ENCODE measurements around the gene MSX1.
A peak's percentile ranks its signal among the peaks of the same experiment; 100 is the strongest.

MSX1 gene

GRCh38 chr4:4842476-4843441 is 16.7 kb upstream of the MSX1 start:
- DNase-seq: no peak

GRCh38 chr4:4843635-4844291 is 15.7 kb upstream of the MSX1 start:
- no peak for DNase-seq

DNA sequence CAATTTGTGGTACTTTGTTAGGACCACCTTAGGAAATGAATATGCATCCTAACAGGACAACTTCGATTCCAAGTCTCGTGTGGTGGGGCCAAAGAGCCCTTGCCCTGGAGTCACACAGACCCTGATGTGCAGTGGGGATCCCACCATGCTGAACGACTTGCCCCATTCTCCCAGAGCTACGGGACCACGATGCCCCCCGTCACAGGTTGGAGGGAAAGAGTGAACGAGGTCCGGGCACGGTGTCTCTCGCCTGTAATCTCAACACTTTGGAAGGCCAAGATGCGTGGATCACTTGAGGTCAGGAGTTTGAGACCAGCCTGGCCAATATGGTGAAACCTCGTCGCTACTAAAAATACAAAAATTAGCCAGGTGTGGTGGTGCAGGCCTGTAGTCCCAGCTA is 14.4 kb upstream of the MSX1 start:
- DNase-seq: no peak

- DNase-seq: no peak
These were observed 12.5 kb upstream of the MSX1 start for GRCh38 chr4:4847011-4847410.

DNA sequence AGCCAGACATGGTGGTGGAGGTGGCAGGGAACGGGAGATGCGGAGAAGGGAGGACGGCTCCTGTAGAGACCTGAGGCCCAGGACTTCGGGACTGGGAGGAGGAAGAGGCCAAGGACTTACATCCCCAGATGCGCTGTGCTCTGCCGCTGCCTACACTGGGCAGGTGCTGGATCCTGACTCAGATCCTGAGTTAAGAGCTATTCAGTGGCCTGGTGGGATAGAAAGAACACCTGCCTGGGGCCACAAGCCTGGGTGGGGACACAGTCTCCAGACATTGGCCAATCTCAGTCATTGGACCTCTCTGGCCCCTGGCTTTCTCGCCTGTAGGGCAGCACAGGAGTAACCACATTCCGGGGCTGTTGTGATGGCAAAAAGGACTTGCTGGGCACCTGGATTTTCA is 10.9 kb upstream of the MSX1 start:
- DNase-seq: no peak

DNA sequence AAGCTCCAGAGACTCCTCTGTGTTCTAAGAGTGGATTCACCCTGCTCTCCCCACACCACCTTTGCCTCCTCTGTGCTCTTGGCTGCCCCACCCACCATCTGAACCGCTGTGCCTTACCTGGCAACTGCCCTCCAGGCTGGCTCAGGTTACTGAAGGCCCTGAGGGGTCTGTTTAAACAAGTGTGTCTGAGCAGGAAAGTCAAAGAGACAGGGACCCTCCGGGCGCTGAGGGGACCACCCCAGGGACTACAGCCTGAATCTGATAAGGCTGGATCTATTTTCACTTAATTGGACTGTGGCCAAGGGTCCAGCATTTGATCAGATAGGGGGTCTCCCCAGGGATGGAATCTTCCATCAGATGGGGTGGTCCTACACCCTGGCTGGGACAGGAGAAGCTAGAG is 10.4 kb upstream of the MSX1 start:
- no peak for DNase-seq

DNA sequence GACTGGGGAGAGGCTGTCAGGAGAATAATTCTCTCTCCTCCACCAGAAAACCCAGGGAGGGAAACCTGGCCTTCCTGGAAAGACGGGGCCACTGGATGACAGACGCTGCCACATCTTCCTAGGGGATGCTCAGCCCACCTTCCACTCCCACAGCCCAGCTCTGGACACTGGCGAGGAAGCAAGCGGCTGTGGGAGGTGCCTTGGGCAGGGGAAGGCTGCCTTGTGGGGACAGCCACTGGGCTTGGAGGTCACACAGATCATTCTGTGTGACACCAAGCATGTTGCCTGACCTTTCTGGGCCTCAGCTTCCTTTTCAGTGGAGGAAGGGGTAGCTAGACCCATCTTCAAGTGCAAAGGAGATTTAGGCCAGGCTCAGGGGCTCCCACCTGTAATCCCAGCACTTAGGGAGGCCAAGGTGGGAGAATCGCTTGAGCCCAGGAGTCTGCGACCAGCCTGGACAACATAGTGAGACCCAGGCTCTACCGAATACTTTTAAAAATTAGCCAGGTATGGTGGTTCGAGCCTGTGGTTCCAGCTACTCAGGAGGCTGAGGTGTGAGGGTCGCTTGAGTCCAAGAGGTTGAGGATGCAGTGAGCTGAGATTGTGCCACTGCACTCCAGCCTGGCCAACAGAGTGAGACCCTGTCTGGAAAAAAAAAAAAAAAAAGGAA is 9.8 kb upstream of the MSX1 start:
- no peak for DNase-seq

GRCh38 chr4:4851081-4851480 is 8.4 kb upstream of the MSX1 start:
- no peak for DNase-seq

DNA sequence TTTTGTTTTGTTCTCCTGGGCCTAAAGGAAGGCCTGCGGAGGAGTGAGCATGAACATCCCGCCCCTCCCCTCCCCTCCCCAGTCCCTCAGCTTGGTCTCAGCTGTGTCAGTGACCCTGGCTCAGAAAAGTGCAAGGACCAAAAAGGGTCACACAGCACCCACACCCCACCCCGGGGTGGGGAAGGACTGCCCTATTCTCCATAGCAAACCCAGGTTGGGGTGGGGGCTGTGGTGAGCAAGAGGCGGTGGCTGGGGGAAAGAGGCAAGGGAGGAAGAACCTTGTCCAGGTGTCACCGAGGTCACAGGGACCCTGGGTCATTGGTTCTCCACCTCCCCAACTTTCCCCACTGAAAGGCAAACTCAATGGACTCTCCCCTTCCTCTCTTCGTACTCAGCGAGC is 7.6 kb upstream of the MSX1 start:
- no peak for DNase-seq

- DNase-seq: no peak
These were observed 6.7 kb upstream of the MSX1 start for GRCh38 chr4:4852591-4853362.

GRCh38 chr4:4853371-4853823 is 6.1 kb upstream of the MSX1 start:
- DNase-seq: no peak

DNA sequence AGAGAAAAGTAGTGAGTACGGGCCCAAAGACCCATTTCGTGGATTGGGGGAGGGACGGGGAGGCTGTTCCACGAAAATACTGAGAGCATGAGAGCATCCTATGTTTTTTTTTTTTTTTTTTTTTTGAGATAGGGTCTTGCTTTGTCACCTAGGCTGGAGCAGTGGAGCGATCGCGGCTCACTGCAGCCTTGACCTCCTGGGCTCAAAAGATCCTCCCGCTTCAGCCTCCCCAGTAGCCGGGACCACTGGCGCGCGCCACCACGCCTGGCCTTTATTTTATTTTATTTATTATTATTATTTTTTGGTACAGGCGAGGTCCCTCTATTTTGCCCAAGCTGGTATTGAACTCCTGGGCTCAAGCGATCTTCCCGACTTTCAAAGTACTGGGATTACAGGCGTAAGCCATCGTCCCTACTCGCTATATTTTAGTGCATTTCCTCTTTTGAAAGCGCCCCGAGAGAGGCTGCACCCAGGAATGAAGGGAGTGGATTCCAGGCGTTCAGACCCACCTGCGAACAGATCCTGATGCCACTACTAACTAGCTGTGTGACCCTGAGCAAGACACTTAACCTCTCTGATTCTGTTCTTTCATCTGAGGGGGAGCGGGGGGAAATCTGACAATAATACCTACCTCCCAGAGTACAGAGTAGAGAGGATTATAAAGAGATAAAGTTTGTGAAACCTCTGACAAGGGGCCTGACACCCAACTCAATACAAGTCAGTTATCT is 5.4 kb upstream of the MSX1 start:
- no peak for DNase-seq

DNA sequence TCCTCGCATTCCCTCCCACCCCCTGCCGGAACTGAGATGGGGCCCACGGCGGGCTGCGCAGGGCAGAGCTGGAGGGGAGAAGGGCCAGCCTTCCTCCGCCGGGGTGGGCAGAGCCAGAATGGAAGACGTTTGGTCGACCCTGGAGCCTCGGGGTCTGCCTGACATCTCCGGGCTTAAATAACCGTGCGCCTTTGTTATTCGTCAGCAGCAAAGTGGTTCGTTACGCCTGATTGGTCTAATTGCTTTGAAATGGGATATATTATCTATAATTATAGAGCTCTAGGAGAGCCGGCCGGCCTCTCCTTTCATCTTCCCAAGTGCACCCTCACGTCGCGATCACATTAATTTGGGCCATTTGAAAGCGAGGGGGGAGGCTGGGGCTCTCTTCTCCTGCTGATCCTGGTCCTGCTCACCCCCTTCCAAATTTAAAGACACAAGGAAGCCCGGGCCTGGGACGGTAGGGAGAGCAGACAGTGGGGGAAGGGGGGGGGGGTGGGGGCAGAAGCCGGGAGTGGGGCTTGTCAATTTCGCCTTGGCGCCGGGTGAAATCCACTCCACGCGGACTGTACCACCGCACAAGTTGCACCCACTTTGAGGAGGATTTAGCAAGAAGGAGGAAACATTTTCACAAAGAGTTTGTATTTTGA is 4.7 kb upstream of the MSX1 start:
- DNase-seq: peak; percentile 73

DNA sequence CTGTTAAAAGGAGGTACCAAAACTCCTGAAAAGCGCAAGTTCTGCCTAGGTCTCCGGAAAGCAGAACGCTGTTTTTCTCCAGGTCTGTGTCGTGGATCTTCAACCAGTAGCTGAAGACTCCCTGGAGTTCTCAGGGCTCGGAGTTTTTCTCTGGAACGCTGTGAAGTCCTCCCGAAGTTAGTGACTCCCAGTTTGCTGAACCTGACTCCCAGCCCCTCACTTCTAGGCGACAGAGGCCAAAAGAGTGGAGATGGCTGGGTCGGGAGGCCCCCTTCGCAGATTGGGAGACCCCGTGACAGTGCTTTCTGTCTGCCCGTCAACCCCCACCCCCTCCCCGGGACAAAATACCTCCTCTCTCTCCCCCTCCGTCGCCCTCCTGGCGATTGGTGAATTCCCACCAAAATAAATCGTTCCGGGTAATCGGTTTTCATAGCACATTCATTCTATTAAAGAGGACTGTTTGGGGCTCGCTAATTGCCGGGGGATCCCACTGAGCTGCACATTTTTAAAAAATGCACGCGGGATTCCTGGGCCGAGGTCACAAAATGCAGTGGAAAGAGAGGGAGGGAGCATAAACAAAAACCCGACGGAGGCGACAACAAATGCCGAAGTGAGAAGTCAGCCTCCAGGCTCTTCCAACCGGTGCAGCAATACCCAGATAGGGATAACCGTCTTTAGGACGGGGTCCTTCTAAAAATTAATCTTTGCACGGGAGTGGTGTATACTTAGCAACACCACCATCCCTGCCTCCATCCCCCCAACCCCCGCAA is 4.0 kb upstream of the MSX1 start:
- DNase-seq: no peak

DNA sequence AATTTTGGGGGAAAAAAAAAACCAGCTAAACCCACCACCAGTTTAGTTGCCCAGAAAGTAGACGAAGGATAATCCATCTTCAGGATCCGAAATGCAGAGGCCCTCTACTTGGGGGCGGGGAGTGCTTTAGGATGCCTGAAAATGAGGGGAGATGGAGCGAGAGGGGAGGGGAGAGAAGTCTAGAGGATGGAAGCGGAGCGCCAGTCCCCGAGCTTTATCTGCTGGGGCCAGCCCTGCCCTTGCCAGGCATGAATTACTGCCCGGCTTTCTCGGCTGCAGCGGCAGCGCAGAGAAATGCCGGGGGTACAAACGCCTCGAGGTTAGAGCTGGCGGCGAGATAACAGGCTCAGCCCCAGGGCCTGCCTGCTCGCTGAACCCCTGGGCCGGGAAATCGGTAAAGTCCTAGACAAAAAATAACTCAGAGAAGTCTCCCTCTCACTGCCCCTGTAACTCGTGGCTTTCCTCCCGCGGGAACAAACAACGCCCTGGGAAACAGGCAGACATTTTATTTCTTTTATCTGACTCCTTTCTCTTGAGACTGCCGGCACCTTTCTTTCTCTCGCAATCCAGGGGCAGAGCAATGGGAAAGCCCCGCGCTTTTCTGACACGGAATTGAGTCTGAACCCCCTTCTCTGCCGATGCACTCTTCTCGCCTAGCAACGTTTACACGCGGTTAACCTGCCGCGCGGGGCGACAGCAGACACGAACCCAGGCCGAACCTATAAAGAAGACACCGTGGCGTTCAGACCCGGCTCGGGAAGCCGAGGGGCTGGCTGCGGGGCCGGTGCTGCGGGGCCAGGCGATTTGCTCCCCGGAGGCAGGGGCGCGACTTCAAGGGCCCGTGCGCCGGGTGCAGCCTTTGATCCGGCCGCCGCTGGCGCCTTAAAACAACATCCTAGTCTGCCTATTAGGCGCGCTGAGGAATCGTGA is 3.1 kb upstream of the MSX1 start:
- DNase-seq: peak; percentile 74

GRCh38 chr4:4857001-4857808 is 2.3 kb upstream of the MSX1 start:
- DNase-seq: no peak

DNA sequence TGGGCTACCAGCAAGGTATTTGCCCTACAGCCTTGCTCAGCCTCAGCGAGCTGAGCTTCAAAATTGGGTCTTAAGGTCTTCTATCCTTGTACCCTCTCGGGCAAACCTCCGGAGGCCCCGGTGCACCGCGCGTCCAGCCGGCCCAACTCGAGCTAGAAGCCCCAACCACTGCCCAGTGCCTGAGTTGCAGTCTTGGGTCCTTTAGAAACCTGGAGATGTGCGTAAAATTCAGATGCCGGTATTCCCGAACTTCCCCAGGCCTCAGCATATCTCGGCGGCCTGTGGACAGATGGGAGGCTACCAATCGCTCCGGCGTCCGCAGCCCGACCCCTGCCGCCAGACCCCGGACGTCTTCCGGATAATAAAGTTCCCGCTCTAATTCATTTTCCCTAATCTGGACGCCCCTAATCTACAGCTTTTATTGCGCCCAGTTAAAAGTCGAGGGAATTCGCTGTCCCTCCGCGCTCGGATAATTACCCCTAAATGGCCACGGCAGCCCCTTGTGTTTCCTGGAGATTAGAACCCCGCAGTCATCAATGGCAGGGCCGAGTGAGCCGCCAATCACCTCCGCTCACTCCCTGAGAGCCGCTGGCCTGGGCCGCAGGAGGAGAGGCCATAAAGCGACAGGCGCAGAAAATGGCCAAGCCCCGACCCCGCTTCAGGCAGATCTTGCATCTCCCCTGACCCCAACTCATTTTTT is 1.5 kb upstream of the MSX1 start:
- no peak for DNase-seq
